Measurements from ENCODE around the gene MS4A13. TPM values are rescaled to one million over a fixed set of nuclear protein-coding genes. Genes with fewer than 3 reads are reported as not detected.

Gene MS4A13
- total RNA-seq, 1 donor from 2014 or later: not detected

GRCh38 chr11:60566776-60567175 lies 51.6 kb downstream of the MS4A13 start:
- no peaks in the 10 kb centered on the region for H3K36me3 ChIP-seq
- peaks cover 6% of the 10 kb centered on the region for H3K9me3 ChIP-seq (ENCODE audit: low read depth)
- Mint-ChIP-seq H3K4me1 (no peaks in the 10 kb centered on the region), H3K36me3 (no peaks in the 10 kb centered on the region), H3K4me3 (no peak overlapping the region), H3K27me3 (ENCODE audit: insufficient read depth, low read depth) (no peaks in the 10 kb centered on the region), H3K9me3 (peaks cover 9% of the 10 kb centered on the region), H3K27ac (no peak overlapping the region)
- H3K9ac ChIP-seq: no peak overlapping the region
- no peaks in the 10 kb centered on the region for H3K79me2 ChIP-seq (ENCODE audit: low read depth)
- H3K4me3 ChIP-seq: no peak overlapping the region
- no peak for TF ChIP-seq EZH2 (IDR thresholded peaks at IDR 0.05)
- no peak for TF ChIP-seq CTCF (IDR thresholded peaks at IDR 0.05)
- no peak for TF ChIP-seq EZH2phosphoT487 (IDR thresholded peaks at IDR 0.05)
- DNase-seq (ENCODE audit: low spot score): no peak
- no peaks in the 10 kb centered on the region for H3F3A ChIP-seq (ENCODE audit: low read depth)
- H3K4me2 ChIP-seq: no peak overlapping the region
- H2AFZ ChIP-seq (replicated peaks): no peak overlapping the region
- H3K27me3 ChIP-seq: no peaks in the 10 kb centered on the region
- H3K27ac ChIP-seq: no peak overlapping the region
- H4K20me1 ChIP-seq (ENCODE audit: low read depth): no peaks in the 10 kb centered on the region
- H3K4me1 ChIP-seq: no peaks in the 10 kb centered on the region

- no peak overlapping the region for H3K4me3 ChIP-seq
- no peak overlapping the region for H3K27ac Mint-ChIP-seq
Observed at GRCh38 chr11:60570970-60571369, 55.8 kb downstream of the MS4A13 start.

GRCh38 chr11:60589611-60590010 lies 74.4 kb downstream of the MS4A13 start:
- Histone ChIP-seq H4K20me1 (ENCODE audit: low read depth) (no peaks in the 10 kb centered on the region), H3K4me2 (no peak overlapping the region), H3K27me3 (no peaks in the 10 kb centered on the region), H3K9me3 (ENCODE audit: low read depth) (no peaks in the 10 kb centered on the region), H3K4me3 (no peak overlapping the region), H3F3A (ENCODE audit: low read depth) (no peaks in the 10 kb centered on the region), H2AFZ (replicated peaks) (peak overlapping the region; percentile 28), H3K36me3 (no peaks in the 10 kb centered on the region), H3K4me1 (no peaks in the 10 kb centered on the region), H3K79me2 (ENCODE audit: low read depth) (no peaks in the 10 kb centered on the region), H3K9ac (no peak overlapping the region), H3K27ac (no peak overlapping the region)
- peaks cover 6% of the 10 kb centered on the region for H3K9me3 Mint-ChIP-seq
- no peaks in the 10 kb centered on the region for H3K27me3 Mint-ChIP-seq (ENCODE audit: insufficient read depth, low read depth)
- H3K4me3 Mint-ChIP-seq: no peak overlapping the region
- DNase-seq (ENCODE audit: low spot score): no peak
- H3K27ac Mint-ChIP-seq: no peak overlapping the region
- H3K36me3 Mint-ChIP-seq: no peaks in the 10 kb centered on the region
- no peaks in the 10 kb centered on the region for H3K4me1 Mint-ChIP-seq
- TF ChIP-seq CTCF (IDR thresholded peaks at IDR 0.05) (peak; percentile 50), EZH2phosphoT487 (IDR thresholded peaks at IDR 0.05) (no peak)

More at GRCh38 chr11:60570970-60571369, 55.8 kb downstream of the MS4A13 start:
- no peaks in the 10 kb centered on the region for H3K9me3 Mint-ChIP-seq
- no peaks in the 10 kb centered on the region for H3K36me3 ChIP-seq
- H3K27ac ChIP-seq: no peak overlapping the region
- no peak for TF ChIP-seq EZH2 (IDR thresholded peaks at IDR 0.05)
- TF ChIP-seq CTCF (IDR thresholded peaks at IDR 0.05): no peak
- TF ChIP-seq EZH2phosphoT487 (IDR thresholded peaks at IDR 0.05): no peak
- no peak overlapping the region for H3K9ac ChIP-seq
- H3K36me3 Mint-ChIP-seq: no peaks in the 10 kb centered on the region
- no peaks in the 10 kb centered on the region for H3F3A ChIP-seq (ENCODE audit: low read depth)
- H3K4me3 Mint-ChIP-seq: no peak overlapping the region
- no peak overlapping the region for H3K4me2 ChIP-seq
- H3K27me3 ChIP-seq: no peaks in the 10 kb centered on the region
- H4K20me1 ChIP-seq (ENCODE audit: low read depth): no peaks in the 10 kb centered on the region
- H3K4me1 ChIP-seq: no peaks in the 10 kb centered on the region
- no peak overlapping the region for H2AFZ ChIP-seq (replicated peaks)
- no peaks in the 10 kb centered on the region for H3K79me2 ChIP-seq (ENCODE audit: low read depth)
- no peak for DNase-seq (ENCODE audit: low spot score)
- H3K9me3 ChIP-seq (ENCODE audit: low read depth): no peaks in the 10 kb centered on the region
- H3K4me1 Mint-ChIP-seq: no peaks in the 10 kb centered on the region
- H3K27me3 Mint-ChIP-seq (ENCODE audit: insufficient read depth, low read depth): no peaks in the 10 kb centered on the region

Other genes with a start within 250 kb of the MS4A13 start
- gene MS4A4A, start 234.7 kb upstream of the MS4A13 start, total RNA-seq (ENCODE audit: low replicate concordance): not detected in 2 replicates
- not detected in 2 replicates for gene MS4A6E, start 188.1 kb upstream of the MS4A13 start, total RNA-seq (ENCODE audit: low replicate concordance)
- not detected in 2 replicates for gene MS4A7, start 136.9 kb upstream of the MS4A13 start, total RNA-seq (ENCODE audit: low replicate concordance)
- gene MS4A14, start 118.9 kb upstream of the MS4A13 start, total RNA-seq (ENCODE audit: low replicate concordance): not detected in 2 replicates
- gene MS4A5, start 85.8 kb upstream of the MS4A13 start, total RNA-seq (ENCODE audit: low replicate concordance): not detected in 2 replicates
- gene MS4A1, start 59.5 kb upstream of the MS4A13 start, total RNA-seq (ENCODE audit: low replicate concordance): not detected in 2 replicates
- gene MS4A12, start 22.6 kb upstream of the MS4A13 start, total RNA-seq (ENCODE audit: low replicate concordance): not detected in 2 replicates
- not detected in 2 replicates for gene MS4A8, start 184.2 kb downstream of the MS4A13 start, total RNA-seq (ENCODE audit: low replicate concordance)
- not detected in 2 replicates for gene MS4A18, start 209.3 kb downstream of the MS4A13 start, total RNA-seq (ENCODE audit: low replicate concordance)
- 0.09 TPM in 1 of 2 replicates, not detected in the other for gene MS4A15, start 241.5 kb downstream of the MS4A13 start, total RNA-seq (ENCODE audit: low replicate concordance)

Data from neural progenitor cell (in vitro differentiated cells).